ENCODE measurements around the gene ARHGEF3.

ARHGEF3 gene

DNA sequence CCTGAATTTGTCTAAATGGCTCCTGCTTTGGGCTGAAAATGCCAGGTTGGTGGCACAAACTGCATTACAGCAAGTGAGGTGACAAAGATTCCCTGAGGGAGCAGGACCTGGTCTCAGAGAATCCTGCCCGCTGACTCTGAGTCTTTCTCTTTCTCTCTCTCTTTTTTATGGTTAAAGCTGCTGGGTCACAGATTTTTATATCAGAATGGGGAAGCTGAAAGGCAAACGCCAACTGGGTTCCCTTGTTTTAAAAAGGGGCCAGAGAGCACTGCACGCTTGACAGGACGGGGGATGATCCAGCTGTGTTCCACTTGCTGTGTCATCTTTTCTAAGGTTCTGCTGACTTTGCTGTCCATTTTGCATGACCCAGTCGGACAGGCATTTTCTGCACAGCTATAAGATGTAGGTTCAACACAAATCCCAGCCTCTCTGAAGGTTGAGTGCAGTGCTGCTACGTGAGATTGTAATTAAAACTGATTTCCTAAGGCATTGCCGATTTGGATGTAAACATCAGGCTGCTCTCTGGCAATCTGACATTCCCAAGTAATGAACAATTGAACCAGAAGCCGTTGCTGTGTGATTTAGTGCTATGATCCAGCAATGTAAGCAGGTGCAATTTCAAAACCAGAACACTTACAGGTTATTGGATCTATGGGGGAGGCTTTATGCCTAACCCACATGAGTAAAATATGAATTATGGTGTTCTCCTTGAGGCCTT lies 25.8 kb downstream of the ARHGEF3 start:
- ChIA-PET POLR2A (no interaction called here), CTCF (interaction anchor here (1.5 kb wide), 1 partner anchor 24 kb away, joined by 4 read pairs; no protein-coding TSS in a partner anchor)
- no peak for DNase-seq (ENCODE audit: extremely low spot score)
- TF ChIP-seq SUZ12 (IDR thresholded peaks at IDR 0.05) (no peak), SP1 (IDR thresholded peaks at IDR 0.05) (no peak), FOXK2 (IDR thresholded peaks at IDR 0.05) (no peak), BHLHE40 (IDR thresholded peaks at IDR 0.05; ENCODE audit: borderline replicate concordance) (no peak), LEF1 (IDR thresholded peaks at IDR 0.05; ENCODE audit: borderline replicate concordance) (no peak), FOXA1 (IDR thresholded peaks at IDR 0.05) (no peak), HDGF (IDR thresholded peaks at IDR 0.05; ENCODE audit: borderline replicate concordance) (no peak), ZNF384 (IDR thresholded peaks at IDR 0.05) (no peak), NFRKB (IDR thresholded peaks at IDR 0.05) (no peak), ARNT (IDR thresholded peaks at IDR 0.05) (no peak), FOXM1 (IDR thresholded peaks at IDR 0.05; ENCODE audit: borderline replicate concordance) (no peak), CTBP1 (IDR thresholded peaks at IDR 0.05; ENCODE audit: borderline replicate concordance) (no peak), L3MBTL2 (conservative IDR thresholded peaks at IDR 0.05) (no peak), TARDBP (IDR thresholded peaks at IDR 0.05) (no peak), ELF4 (IDR thresholded peaks at IDR 0.05) (no peak)

- CTCF ChIA-PET, result interaction anchor here (1.5 kb wide), 1 partner anchor 24 kb away, joined by 4 read pairs; no protein-coding TSS in a partner anchor
These were observed 26.3 kb downstream of the ARHGEF3 start for GRCh38 chr3:56775445-56775837.

GRCh38 chr3:56773986-56774385 lies 27.8 kb downstream of the ARHGEF3 start:
- no peak for DNase-seq (ENCODE audit: extremely low spot score)
- TF ChIP-seq CTBP1 (IDR thresholded peaks at IDR 0.05; ENCODE audit: borderline replicate concordance) (no peak), SP1 (IDR thresholded peaks at IDR 0.05) (no peak), LEF1 (IDR thresholded peaks at IDR 0.05; ENCODE audit: borderline replicate concordance) (no peak), ELF4 (IDR thresholded peaks at IDR 0.05) (no peak), FOXM1 (IDR thresholded peaks at IDR 0.05; ENCODE audit: borderline replicate concordance) (no peak), FOXA1 (IDR thresholded peaks at IDR 0.05) (no peak), BHLHE40 (IDR thresholded peaks at IDR 0.05; ENCODE audit: borderline replicate concordance) (no peak), HDGF (IDR thresholded peaks at IDR 0.05; ENCODE audit: borderline replicate concordance) (no peak), ZNF384 (IDR thresholded peaks at IDR 0.05) (no peak), TARDBP (IDR thresholded peaks at IDR 0.05) (no peak), NFRKB (IDR thresholded peaks at IDR 0.05) (no peak), L3MBTL2 (conservative IDR thresholded peaks at IDR 0.05) (no peak), SUZ12 (IDR thresholded peaks at IDR 0.05) (no peak), ARNT (IDR thresholded peaks at IDR 0.05) (no peak), FOXK2 (IDR thresholded peaks at IDR 0.05) (no peak)
- TF ChIP-seq, protein P1, sequence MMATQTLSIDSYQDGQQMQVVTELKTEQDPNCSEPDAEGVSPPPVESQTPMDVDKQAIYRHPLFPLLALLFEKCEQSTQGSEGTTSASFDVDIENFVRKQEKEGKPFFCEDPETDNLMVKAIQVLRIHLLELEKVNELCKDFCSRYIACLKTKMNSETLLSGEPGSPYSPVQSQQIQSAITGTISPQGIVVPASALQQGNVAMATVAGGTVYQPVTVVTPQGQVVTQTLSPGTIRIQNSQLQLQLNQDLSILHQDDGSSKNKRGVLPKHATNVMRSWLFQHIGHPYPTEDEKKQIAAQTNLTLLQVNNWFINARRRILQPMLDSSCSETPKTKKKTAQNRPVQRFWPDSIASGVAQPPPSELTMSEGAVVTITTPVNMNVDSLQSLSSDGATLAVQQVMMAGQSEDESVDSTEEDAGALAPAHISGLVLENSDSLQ (IDR thresholded peaks at IDR 0.05), result no peak
- ChIA-PET CTCF (no interaction called here), POLR2A (no interaction called here)

More at GRCh38 chr3:56775445-56775837, 26.3 kb downstream of the ARHGEF3 start:
- DNase-seq (ENCODE audit: extremely low spot score), result no peak
- TF ChIP-seq SUZ12 (IDR thresholded peaks at IDR 0.05) (no peak), FOXK2 (IDR thresholded peaks at IDR 0.05) (no peak), LEF1 (IDR thresholded peaks at IDR 0.05; ENCODE audit: borderline replicate concordance) (no peak), SP1 (IDR thresholded peaks at IDR 0.05) (no peak), FOXM1 (IDR thresholded peaks at IDR 0.05; ENCODE audit: borderline replicate concordance) (no peak), BHLHE40 (IDR thresholded peaks at IDR 0.05; ENCODE audit: borderline replicate concordance) (no peak), ARNT (IDR thresholded peaks at IDR 0.05) (no peak), NFRKB (IDR thresholded peaks at IDR 0.05) (no peak), ELF4 (IDR thresholded peaks at IDR 0.05) (no peak), FOXA1 (IDR thresholded peaks at IDR 0.05) (no peak)
- TF ChIP-seq, protein P1 (IDR thresholded peaks at IDR 0.05), result no peak
- POLR2A ChIA-PET, result no interaction called here

DNA sequence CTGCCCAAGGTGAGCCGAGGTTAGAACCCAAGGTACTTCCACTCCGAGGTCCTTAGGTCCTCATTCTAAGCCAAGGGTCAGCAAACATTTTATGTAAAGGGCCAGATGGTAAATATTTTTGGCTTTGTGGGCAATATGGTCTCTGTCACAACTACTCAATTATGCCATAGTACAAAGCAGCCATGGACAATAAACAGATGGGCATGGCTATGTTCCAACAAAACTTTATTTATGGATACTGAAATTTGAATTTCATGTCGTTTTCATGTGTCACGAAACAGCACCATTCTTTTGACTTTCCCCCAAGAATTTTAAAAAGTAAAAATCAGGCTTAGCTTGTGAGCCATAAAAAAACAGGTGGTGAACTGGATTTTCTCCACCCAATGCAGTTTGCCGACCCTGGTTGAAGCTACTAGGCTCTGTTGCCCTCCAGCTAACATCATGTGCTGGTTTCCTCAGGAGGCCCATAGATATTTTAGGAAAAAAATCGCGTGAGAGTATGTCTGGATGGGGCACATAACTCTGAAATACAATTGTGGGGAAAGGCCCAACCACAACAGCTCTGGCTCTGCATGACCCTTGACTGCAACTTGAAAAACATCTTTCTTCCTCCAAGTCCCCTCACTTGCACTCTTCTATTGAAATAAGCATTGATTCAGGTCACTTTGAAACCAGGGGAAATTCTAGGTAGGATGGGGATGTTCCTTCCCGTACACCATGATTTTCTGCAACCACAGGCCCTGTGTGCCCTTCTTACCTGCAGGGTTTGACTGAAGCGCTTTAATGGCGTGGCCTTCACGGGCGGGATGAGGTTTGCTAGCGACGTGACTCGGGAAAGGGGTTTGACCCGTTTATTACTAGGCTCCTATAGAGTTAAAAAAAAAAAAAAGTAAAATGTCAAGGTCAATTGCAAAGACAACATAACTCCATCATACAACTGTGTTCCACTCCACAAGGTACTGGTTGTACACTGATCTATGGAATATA lies 28.5 kb downstream of the ARHGEF3 start:
- TF ChIP-seq, protein P1 (IDR thresholded peaks at IDR 0.05), result no peak
- no peak for TF ChIP-seq ARNT (IDR thresholded peaks at IDR 0.05)
- TF ChIP-seq FOXA1 (IDR thresholded peaks at IDR 0.05), result no peak
- TF ChIP-seq L3MBTL2 (conservative IDR thresholded peaks at IDR 0.05), result no peak
- no peak for TF ChIP-seq TARDBP (IDR thresholded peaks at IDR 0.05)
- TF ChIP-seq FOXM1 (IDR thresholded peaks at IDR 0.05; ENCODE audit: borderline replicate concordance), result no peak
- POLR2A ChIA-PET, result no interaction called here
- no peak for DNase-seq (ENCODE audit: extremely low spot score)
- CTCF ChIA-PET, result no interaction called here

DNA sequence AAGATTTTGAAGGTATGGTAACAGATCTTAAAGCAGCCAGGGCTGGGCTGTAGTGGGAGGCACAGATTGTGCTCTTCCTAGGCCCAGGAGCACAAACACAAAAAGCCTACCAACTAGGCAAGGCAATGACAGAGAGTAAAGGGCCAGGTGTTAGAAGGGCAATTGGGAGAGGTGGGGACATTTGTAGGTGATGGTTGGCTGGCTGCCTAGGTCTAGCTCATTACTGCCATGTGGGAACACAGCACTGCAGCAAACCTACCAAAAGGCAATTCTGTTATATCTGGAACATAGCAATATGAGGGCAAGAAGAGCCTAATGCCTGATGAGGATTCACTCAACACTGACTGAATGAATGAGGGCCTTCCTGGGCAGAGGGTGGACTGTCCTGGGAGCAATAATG lies 30.4 kb downstream of the ARHGEF3 start:
- POLR2A ChIA-PET, result no interaction called here
- TF ChIP-seq LEF1 (IDR thresholded peaks at IDR 0.05; ENCODE audit: borderline replicate concordance) (no peak), TARDBP (IDR thresholded peaks at IDR 0.05) (no peak), ZNF384 (IDR thresholded peaks at IDR 0.05) (no peak), SUZ12 (IDR thresholded peaks at IDR 0.05) (no peak), FOXA1 (IDR thresholded peaks at IDR 0.05) (no peak), SP1 (IDR thresholded peaks at IDR 0.05) (no peak), FOXM1 (IDR thresholded peaks at IDR 0.05; ENCODE audit: borderline replicate concordance) (no peak), ELF4 (IDR thresholded peaks at IDR 0.05) (no peak), CTBP1 (IDR thresholded peaks at IDR 0.05; ENCODE audit: borderline replicate concordance) (no peak), L3MBTL2 (conservative IDR thresholded peaks at IDR 0.05) (no peak), HDGF (IDR thresholded peaks at IDR 0.05; ENCODE audit: borderline replicate concordance) (no peak), NFRKB (IDR thresholded peaks at IDR 0.05) (no peak), FOXK2 (IDR thresholded peaks at IDR 0.05) (no peak)
- TF ChIP-seq, protein P1 (IDR thresholded peaks at IDR 0.05), result no peak
- no peak for DNase-seq (ENCODE audit: extremely low spot score)
- CTCF ChIA-PET, result interaction anchor here (0.6 kb wide), 1 partner anchor 28 kb away, joined by 3 read pairs; no protein-coding TSS in a partner anchor
